Measurements from ENCODE around the gene TMEM218.

- TF ChIP-seq CTCF (conservative IDR thresholded peaks at IDR 0.05; ENCODE audit: low read length) = no peak
- TF ChIP-seq EZH2phosphoT487 (IDR thresholded peaks at IDR 0.05; ENCODE audit: borderline replicate concordance) = no peak
Observed at GRCh38 chr11:125063429-125064043, 47.9 kb downstream of the TMEM218 start.

Data from Loucy (cell line).